Measurements from ENCODE around the gene KIAA0586. TPM values are rescaled to one million over a fixed set of nuclear protein-coding genes. Genes with fewer than 3 reads are reported as not detected.

KIAA0586 gene
- total RNA-seq, 1 experiment from 2014 or later: 25.7 TPM

DNA sequence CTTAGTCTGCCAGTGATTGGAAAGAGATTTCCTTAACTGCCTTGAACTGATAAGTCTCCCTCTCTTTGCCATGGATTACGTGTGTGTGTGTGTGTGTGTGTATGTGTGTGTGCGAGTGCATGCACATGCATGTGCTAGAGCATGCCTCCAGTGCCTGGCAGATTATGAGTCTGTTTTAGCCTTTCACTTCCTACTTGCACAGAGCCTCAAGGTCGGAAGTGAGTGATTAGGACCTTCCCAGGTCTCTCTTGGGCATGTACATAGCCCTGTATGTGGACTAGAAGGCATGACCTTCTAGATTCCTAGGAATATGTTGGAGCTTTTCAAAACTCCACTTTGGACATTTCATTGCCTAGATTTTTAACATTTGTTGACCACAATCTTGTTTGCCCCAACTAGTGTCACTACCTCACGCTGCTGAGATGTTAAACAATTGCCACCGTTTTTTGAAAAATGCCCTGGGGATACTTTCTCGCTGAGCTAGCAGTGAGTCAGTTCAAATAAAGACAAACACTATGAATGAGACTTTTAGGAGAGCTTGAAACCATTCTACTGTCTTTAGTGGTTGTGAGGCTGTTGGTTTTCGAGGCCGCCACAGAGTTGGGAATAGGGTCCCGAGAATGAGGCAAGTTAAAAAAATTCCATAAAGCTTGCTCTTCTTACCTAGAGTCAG lies 28.2 kb downstream of the KIAA0586 start:
- H3K36me3 ChIP-seq (ENCODE audit: control insufficient read depth in 1 of 2, insufficient read depth in 2 of 2, low read length in 2 of 2): peaks cover 0 to 5% of the 10 kb centered on the region in 2 experiments; a peak in 2 of 4 replicates
- no peak overlapping the region for H3K4me2 ChIP-seq (ENCODE audit: low read length)
- H4K20me1 ChIP-seq (ENCODE audit: insufficient read depth): no peaks in the 10 kb centered on the region
- DNase-seq (ENCODE audit: low read depth, low spot score) (no peak), ATAC-seq (no peak)
- H3K27ac ChIP-seq (ENCODE audit: low read depth, low read length): no peak overlapping the region
- H3K9ac ChIP-seq (ENCODE audit: low read length): no peak overlapping the region
- no peaks in the 10 kb centered on the region for H3K27me3 ChIP-seq (ENCODE audit: insufficient read depth, low read length)
- no TSS peak for BruUV-seq (replicated peaks)
- no peak for TF ChIP-seq JUND (IDR thresholded peaks at IDR 0.05)
- TF ChIP-seq SRF (IDR thresholded peaks at IDR 0.05; ENCODE audit: low read depth): no peak
- no peak for TF ChIP-seq POLR2A (IDR thresholded peaks at IDR 0.05; ENCODE audit: borderline replicate concordance, extremely low read depth, insufficient read depth, insufficient read length)
- no peak for TF ChIP-seq TCF7L2 (IDR thresholded peaks at IDR 0.05; ENCODE audit: borderline replicate concordance, extremely low read depth, insufficient read depth, insufficient read length)
- TF ChIP-seq, protein P1, sequence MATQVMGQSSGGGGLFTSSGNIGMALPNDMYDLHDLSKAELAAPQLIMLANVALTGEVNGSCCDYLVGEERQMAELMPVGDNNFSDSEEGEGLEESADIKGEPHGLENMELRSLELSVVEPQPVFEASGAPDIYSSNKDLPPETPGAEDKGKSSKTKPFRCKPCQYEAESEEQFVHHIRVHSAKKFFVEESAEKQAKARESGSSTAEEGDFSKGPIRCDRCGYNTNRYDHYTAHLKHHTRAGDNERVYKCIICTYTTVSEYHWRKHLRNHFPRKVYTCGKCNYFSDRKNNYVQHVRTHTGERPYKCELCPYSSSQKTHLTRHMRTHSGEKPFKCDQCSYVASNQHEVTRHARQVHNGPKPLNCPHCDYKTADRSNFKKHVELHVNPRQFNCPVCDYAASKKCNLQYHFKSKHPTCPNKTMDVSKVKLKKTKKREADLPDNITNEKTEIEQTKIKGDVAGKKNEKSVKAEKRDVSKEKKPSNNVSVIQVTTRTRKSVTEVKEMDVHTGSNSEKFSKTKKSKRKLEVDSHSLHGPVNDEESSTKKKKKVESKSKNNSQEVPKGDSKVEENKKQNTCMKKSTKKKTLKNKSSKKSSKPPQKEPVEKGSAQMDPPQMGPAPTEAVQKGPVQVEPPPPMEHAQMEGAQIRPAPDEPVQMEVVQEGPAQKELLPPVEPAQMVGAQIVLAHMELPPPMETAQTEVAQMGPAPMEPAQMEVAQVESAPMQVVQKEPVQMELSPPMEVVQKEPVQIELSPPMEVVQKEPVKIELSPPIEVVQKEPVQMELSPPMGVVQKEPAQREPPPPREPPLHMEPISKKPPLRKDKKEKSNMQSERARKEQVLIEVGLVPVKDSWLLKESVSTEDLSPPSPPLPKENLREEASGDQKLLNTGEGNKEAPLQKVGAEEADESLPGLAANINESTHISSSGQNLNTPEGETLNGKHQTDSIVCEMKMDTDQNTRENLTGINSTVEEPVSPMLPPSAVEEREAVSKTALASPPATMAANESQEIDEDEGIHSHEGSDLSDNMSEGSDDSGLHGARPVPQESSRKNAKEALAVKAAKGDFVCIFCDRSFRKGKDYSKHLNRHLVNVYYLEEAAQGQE (IDR thresholded peaks at IDR 0.05; ENCODE audit: low read depth): no peak
- TF ChIP-seq FOSL1 (IDR thresholded peaks at IDR 0.05; ENCODE audit: low read depth): no peak
- TF ChIP-seq, protein P2, sequence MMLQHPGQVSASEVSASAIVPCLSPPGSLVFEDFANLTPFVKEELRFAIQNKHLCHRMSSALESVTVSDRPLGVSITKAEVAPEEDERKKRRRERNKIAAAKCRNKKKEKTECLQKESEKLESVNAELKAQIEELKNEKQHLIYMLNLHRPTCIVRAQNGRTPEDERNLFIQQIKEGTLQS (IDR thresholded peaks at IDR 0.05): no peak
- TF ChIP-seq ZNF274 (IDR thresholded peaks at IDR 0.05; ENCODE audit: low read depth, low read length): no peak
- no peak for TF ChIP-seq CBX3 (IDR thresholded peaks at IDR 0.05; ENCODE audit: low read depth)
- TF ChIP-seq POLR2AphosphoS5 (IDR thresholded peaks at IDR 0.05; ENCODE audit: low read depth, low read length): no peak
- no peak for TF ChIP-seq YY1 (IDR thresholded peaks at IDR 0.05; ENCODE audit: extremely low read depth, insufficient replicate concordance, low read depth, low read length)
- no peak for TF ChIP-seq ELF1 (IDR thresholded peaks at IDR 0.05; ENCODE audit: borderline replicate concordance, low read depth)
- TF ChIP-seq, protein P3, sequence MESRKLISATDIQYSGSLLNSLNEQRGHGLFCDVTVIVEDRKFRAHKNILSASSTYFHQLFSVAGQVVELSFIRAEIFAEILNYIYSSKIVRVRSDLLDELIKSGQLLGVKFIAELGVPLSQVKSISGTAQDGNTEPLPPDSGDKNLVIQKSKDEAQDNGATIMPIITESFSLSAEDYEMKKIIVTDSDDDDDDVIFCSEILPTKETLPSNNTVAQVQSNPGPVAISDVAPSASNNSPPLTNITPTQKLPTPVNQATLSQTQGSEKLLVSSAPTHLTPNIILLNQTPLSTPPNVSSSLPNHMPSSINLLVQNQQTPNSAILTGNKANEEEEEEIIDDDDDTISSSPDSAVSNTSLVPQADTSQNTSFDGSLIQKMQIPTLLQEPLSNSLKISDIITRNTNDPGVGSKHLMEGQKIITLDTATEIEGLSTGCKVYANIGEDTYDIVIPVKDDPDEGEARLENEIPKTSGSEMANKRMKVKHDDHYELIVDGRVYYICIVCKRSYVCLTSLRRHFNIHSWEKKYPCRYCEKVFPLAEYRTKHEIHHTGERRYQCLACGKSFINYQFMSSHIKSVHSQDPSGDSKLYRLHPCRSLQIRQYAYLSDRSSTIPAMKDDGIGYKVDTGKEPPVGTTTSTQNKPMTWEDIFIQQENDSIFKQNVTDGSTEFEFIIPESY (IDR thresholded peaks at IDR 0.05; ENCODE audit: extremely low read depth, insufficient replicate concordance, low read length): no peak
- no peak for TF ChIP-seq SP1 (IDR thresholded peaks at IDR 0.05; ENCODE audit: low read depth)
- TF ChIP-seq CEBPB (IDR thresholded peaks at IDR 0.05; ENCODE audit: low read depth): no peak
- no peak for TF ChIP-seq SIN3A (IDR thresholded peaks at IDR 0.05; ENCODE audit: low read depth)
- no peak for TF ChIP-seq ZFX (IDR thresholded peaks at IDR 0.05)
- ChIA-PET RAD21 (ENCODE audit: low non-redundant PET in 1 of 2, low total read pairs in 2 of 2, uncharacterized antibody in 2 of 2, unreplicated experiment in 2 of 2) (interaction anchor here in 1 of 2 experiments (0.6 kb wide), 1 partner anchor 29 kb away, joined by 3 read pairs; no protein-coding TSS in a partner anchor), CTCF (no interaction called here), POLR2A (interaction anchor here (1.0 kb wide), 1 partner anchor 13 kb away, joined by 3 read pairs; no protein-coding TSS in a partner anchor)
- no peaks in the 10 kb centered on the region for H3K4me1 ChIP-seq (ENCODE audit: control insufficient read depth in 1 of 2, insufficient read depth in 2 of 2, low read length in 2 of 2)
- H3K79me2 ChIP-seq (ENCODE audit: insufficient read depth, low read length): no peaks in the 10 kb centered on the region
- H3K9me3 ChIP-seq (ENCODE audit: control insufficient read depth in 1 of 2, insufficient read depth in 1 of 2, low read depth in 1 of 2, low read length in 2 of 2): no peaks in the 10 kb centered on the region
- no peaks in the 10 kb centered on the region for H3K9me2 ChIP-seq (ENCODE audit: insufficient read depth)
- no peak overlapping the region for H2AFZ ChIP-seq (ENCODE audit: low read depth, low read length, poor library complexity, severe bottlenecking)
- no peak overlapping the region for H3K4me3 ChIP-seq (replicated peaks in 1 of 2; ENCODE audit: low read depth in 1 of 2, low read length in 2 of 2)
- intact Hi-C loops (cut with micrococcal nuclease): no loop called here

Data from HCT116 (cell line).